GM21515 (cell line): ENCODE data around the gene AGPAT3.
"Not testable (repeated sequence)": the region's sequence is repeated elsewhere in the genome, so short reads cannot be mapped to it uniquely, and the experiment has no call there.

Experiments
- ATAC-seq: cut with Tn5 transposase; IDR thresholded peaks from one replicate; pipeline ENCODE4 v1.9.1; 2021; ENCODE audit not compliant: unreplicated experiment

The AGPAT3 gene

GRCh38 chr21:43864962-43865539, at the start of gene AGPAT3:
Gene AGPAT3 (plus strand): TSS chr21:43865223. CDS start chr21:43959682, 94,459 bp downstream.
- ATAC-seq = no peak

GRCh38 chr21:43815991-43816390, 49.0 kb upstream of the AGPAT3 start:
- ATAC-seq = no peak

- no peak for ATAC-seq
Measured at GRCh38 chr21:43816611-43817071, 48.4 kb upstream of the AGPAT3 start.

- ATAC-seq = no peak
Measured at GRCh38 chr21:43817157-43818086, 47.6 kb upstream of the AGPAT3 start.

GRCh38 chr21:43818685-43819084, 46.3 kb upstream of the AGPAT3 start:
- no peak for ATAC-seq

- ATAC-seq = no peak
Measured at GRCh38 chr21:43819511-43820405, 45.3 kb upstream of the AGPAT3 start.

- ATAC-seq = no peak
Measured at GRCh38 chr21:43820466-43820865, 44.6 kb upstream of the AGPAT3 start.

GRCh38 chr21:43822166-43822565, 42.9 kb upstream of the AGPAT3 start:
- not testable (repeated sequence) for ATAC-seq

GRCh38 chr21:43822741-43823140, 42.3 kb upstream of the AGPAT3 start:
- not testable (repeated sequence) for ATAC-seq

- no peak for ATAC-seq
Measured at GRCh38 chr21:43824333-43825241, 40.4 kb upstream of the AGPAT3 start.

- ATAC-seq = no peak
Measured at GRCh38 chr21:43825242-43825935, 39.6 kb upstream of the AGPAT3 start.

GRCh38 chr21:43825936-43826622, 38.9 kb upstream of the AGPAT3 start:
- no peak for ATAC-seq

- no peak for ATAC-seq
Measured at GRCh38 chr21:43826623-43826974, 38.4 kb upstream of the AGPAT3 start.

GRCh38 chr21:43827015-43827611, 37.9 kb upstream of the AGPAT3 start:
- ATAC-seq = no peak

- ATAC-seq = no peak
Measured at GRCh38 chr21:43829161-43829560, 35.9 kb upstream of the AGPAT3 start.

GRCh38 chr21:43829575-43830119, 35.4 kb upstream of the AGPAT3 start:
- ATAC-seq = no peak

- ATAC-seq = no peak
Measured at GRCh38 chr21:43832158-43832550, 32.9 kb upstream of the AGPAT3 start.

GRCh38 chr21:43832648-43833047, 32.4 kb upstream of the AGPAT3 start:
- ATAC-seq = no peak
